ENCODE data around the gene CDCP1. TPM values are rescaled to one million over a fixed set of nuclear protein-coding genes. Genes with fewer than 3 reads are reported as not detected.

Gene CDCP1
- total RNA-seq, 1 experiment from 2014 or later: 180 TPM

GRCh38 chr3:45082142-45082538 lies 64.0 kb downstream of the CDCP1 start:
- peaks cover 6% of the 10 kb centered on the region for H3K4me1 Mint-ChIP-seq (ENCODE audit: insufficient read depth, unreplicated experiment)
- no TSS peak for BruUV-seq (replicated peaks)
- intact Hi-C loops (cut with micrococcal nuclease): no loop called here
- TF ChIP-seq CTCF (IDR thresholded peaks at IDR 0.05; ENCODE audit: unreplicated experiment): no peak
- no peak overlapping the region for H3K4me3 Mint-ChIP-seq (ENCODE audit: unreplicated experiment)
- H3K9me3 Mint-ChIP-seq (ENCODE audit: unreplicated experiment): no peaks in the 10 kb centered on the region
- POLR2A ChIA-PET: interaction anchor here (0.6 kb wide), 1 partner anchor 27 kb away, joined by 3 read pairs; no protein-coding TSS in a partner anchor
- no peak overlapping the region for H3K27ac Mint-ChIP-seq (ENCODE audit: low read depth, unreplicated experiment)
- H3K27me3 Mint-ChIP-seq (ENCODE audit: insufficient read depth, unreplicated experiment): no peaks in the 10 kb centered on the region
- DNase-seq (ENCODE audit: unreplicated experiment): no peak
- CTCF ChIA-PET: no interaction called here
- H3K36me3 Mint-ChIP-seq (ENCODE audit: insufficient read depth, unreplicated experiment): peaks cover 55% of the 10 kb centered on the region

GRCh38 chr3:45081506-45082141 lies 64.6 kb downstream of the CDCP1 start:
- H3K36me3 Mint-ChIP-seq (ENCODE audit: insufficient read depth, unreplicated experiment): peaks cover 50% of the 10 kb centered on the region

GRCh38 chr3:45080824-45081223 lies 65.4 kb downstream of the CDCP1 start:
- CTCF ChIA-PET: no interaction called here

More at GRCh38 chr3:45081506-45082141, 64.6 kb downstream of the CDCP1 start:
- ChIA-PET CTCF (no interaction called here), POLR2A (interaction anchor here (0.6 to 1.1 kb wide), 3 partner anchors 9 to 26 kb away, joined by 3 to 4 read pairs (median 3); no protein-coding TSS in a partner anchor)
- intact Hi-C loops (cut with micrococcal nuclease): no loop called here
- Mint-ChIP-seq H3K4me1 (ENCODE audit: insufficient read depth, unreplicated experiment) (peaks cover 6% of the 10 kb centered on the region), H3K4me3 (ENCODE audit: unreplicated experiment) (no peak overlapping the region), H3K27ac (ENCODE audit: low read depth, unreplicated experiment) (no peak overlapping the region), H3K9me3 (ENCODE audit: unreplicated experiment) (no peaks in the 10 kb centered on the region), H3K27me3 (ENCODE audit: insufficient read depth, unreplicated experiment) (no peaks in the 10 kb centered on the region)
- no TSS peak for BruUV-seq (replicated peaks)
- no peak for DNase-seq (ENCODE audit: unreplicated experiment)
- TF ChIP-seq CTCF (IDR thresholded peaks at IDR 0.05; ENCODE audit: unreplicated experiment): no peak

GRCh38 chr3:45079715-45080114 lies 66.5 kb downstream of the CDCP1 start:
- POLR2A ChIA-PET: interaction anchor here (0.8 to 1.1 kb wide), 4 partner anchors 66 to 131 kb away, joined by 3 to 4 read pairs (median 4); partner anchors contain the start of gene CDCP1
- H3K27ac Mint-ChIP-seq (ENCODE audit: low read depth, unreplicated experiment): peak overlapping the region; percentile 23
- H3K4me1 Mint-ChIP-seq (ENCODE audit: insufficient read depth, unreplicated experiment): peaks cover 6% of the 10 kb centered on the region
- H3K27me3 Mint-ChIP-seq (ENCODE audit: insufficient read depth, unreplicated experiment): no peaks in the 10 kb centered on the region
- H3K4me3 Mint-ChIP-seq (ENCODE audit: unreplicated experiment): no peak overlapping the region
- no peak for DNase-seq (ENCODE audit: unreplicated experiment)
- no peaks in the 10 kb centered on the region for H3K9me3 Mint-ChIP-seq (ENCODE audit: unreplicated experiment)
- peaks cover 33% of the 10 kb centered on the region for H3K36me3 Mint-ChIP-seq (ENCODE audit: insufficient read depth, unreplicated experiment)
- CTCF ChIA-PET: interaction anchor here (0.8 to 1.6 kb wide), 3 partner anchors 26 to 131 kb away, joined by 3 to 10 read pairs (median 4); no protein-coding TSS in a partner anchor
- BruUV-seq (replicated peaks): no TSS peak
- TF ChIP-seq CTCF (IDR thresholded peaks at IDR 0.05; ENCODE audit: unreplicated experiment): no peak
- intact Hi-C loops (cut with micrococcal nuclease): no loop called here

More at GRCh38 chr3:45080824-45081223, 65.4 kb downstream of the CDCP1 start:
- no peak overlapping the region for H3K4me3 Mint-ChIP-seq (ENCODE audit: unreplicated experiment)
- peaks cover 6% of the 10 kb centered on the region for H3K4me1 Mint-ChIP-seq (ENCODE audit: insufficient read depth, unreplicated experiment)
- no TSS peak for BruUV-seq (replicated peaks)
- H3K27ac Mint-ChIP-seq (ENCODE audit: low read depth, unreplicated experiment): peak overlapping the region; percentile 23
- TF ChIP-seq CTCF (IDR thresholded peaks at IDR 0.05; ENCODE audit: unreplicated experiment): no peak
- intact Hi-C loops (cut with micrococcal nuclease): no loop called here
- H3K9me3 Mint-ChIP-seq (ENCODE audit: unreplicated experiment): no peaks in the 10 kb centered on the region
- no peaks in the 10 kb centered on the region for H3K27me3 Mint-ChIP-seq (ENCODE audit: insufficient read depth, unreplicated experiment)
- no peak for DNase-seq (ENCODE audit: unreplicated experiment)
- peaks cover 44% of the 10 kb centered on the region for H3K36me3 Mint-ChIP-seq (ENCODE audit: insufficient read depth, unreplicated experiment)
- POLR2A ChIA-PET: interaction anchor here (1.1 kb wide), 1 partner anchor 26 kb away, joined by 3 read pairs; no protein-coding TSS in a partner anchor

Measured in MCF 10A (cell line).